Calu3 (cell line): Measurements from ENCODE around the gene LCA5L. TPM values are rescaled to one million over a fixed set of nuclear protein-coding genes. Genes with fewer than 3 reads are reported as not detected.

Experiments used
- BruUV-seq: library from RNA; stranded (reverse); fragments of 400-500 nt; replicated peaks from 2 replicates; lab custom pipeline; 2021; lab: Mats Ljungman, UMichigan
- CTCF ChIA-PET: fragments of 300-600 bp; sonication (Branson Sonifier 250); formaldehyde crosslinking; loops from one replicate; lab custom pipeline; 2022; ENCODE audit warnings: antibody characterized with exemption; lab: Charles Lee
- DNase-seq: peaks from one replicate; pipeline ENCODE4 v3.0.0; 2022
- H3K27ac Mint-ChIP-seq: one replicate; pipeline ENCODE4 v1.8.0; 2022; ENCODE audit warnings: mixed read lengths; ENCODE audit not compliant: unreplicated experiment
- H3K27me3 Mint-ChIP-seq: one replicate; pipeline ENCODE4 v1.8.0; 2022; ENCODE audit warnings: mixed read lengths; ENCODE audit not compliant: unreplicated experiment
- H3K36me3 Mint-ChIP-seq: one replicate; pipeline ENCODE4 v1.8.0; 2022; ENCODE audit warnings: mild to moderate bottlenecking, moderate library complexity, mixed read lengths; ENCODE audit not compliant: insufficient read depth, unreplicated experiment
- H3K4me1 Mint-ChIP-seq: one replicate; pipeline ENCODE4 v1.8.0; 2022; ENCODE audit warnings: mild to moderate bottlenecking, low read depth, mixed read lengths; ENCODE audit not compliant: unreplicated experiment
- H3K4me3 Mint-ChIP-seq: one replicate; pipeline ENCODE4 v1.8.0; 2022; ENCODE audit warnings: mild to moderate bottlenecking, low read depth, moderate library complexity, mixed read lengths; ENCODE audit not compliant: unreplicated experiment
- H3K9me3 Mint-ChIP-seq: one replicate; pipeline ENCODE4 v1.8.0; 2022; ENCODE audit warnings: low read depth, mixed read lengths; ENCODE audit not compliant: unreplicated experiment
- intact Hi-C: fragments of 100-400 bp; cut with micrococcal nuclease; formaldehyde crosslinking; loops from one replicate; pipeline ENCODE4 v1.10.0; 2022; ENCODE audit not compliant: unreplicated experiment
- total RNA-seq: library from RNA; stranded (reverse); gene quantifications from 2 replicates; pipeline ENCODE4 v1.2.3, GENCODE V29; 2022
- TF ChIP-seq, protein P1 (sequence below): fragments of 200-600 bp; IDR thresholded peaks from one replicate; pipeline ENCODE4 v1.8.0; 2022; ENCODE audit warnings: antibody characterized with exemption; ENCODE audit not compliant: unreplicated experiment

The LCA5L gene
- total RNA-seq, 1 experiment from 2014 or later: 1.7 TPM

GRCh38 chr21:39381009-39381408 lies 64.6 kb downstream of the LCA5L start:
- Mint-ChIP-seq H3K27ac (peak overlapping the region; percentile 46), H3K4me3 (peak overlapping the region; percentile 79), H3K4me1 (no peaks in the 10 kb centered on the region), H3K27me3 (no peaks in the 10 kb centered on the region), H3K36me3 (peaks cover 9% of the 10 kb centered on the region), H3K9me3 (no peaks in the 10 kb centered on the region)
- intact Hi-C loops: loop anchor here (10.0 kb wide), 1 partner anchor 66 kb away; the partner anchor contains the start of gene BRWD1
- CTCF ChIA-PET: no interaction called here
- TF ChIP-seq, protein P1, sequence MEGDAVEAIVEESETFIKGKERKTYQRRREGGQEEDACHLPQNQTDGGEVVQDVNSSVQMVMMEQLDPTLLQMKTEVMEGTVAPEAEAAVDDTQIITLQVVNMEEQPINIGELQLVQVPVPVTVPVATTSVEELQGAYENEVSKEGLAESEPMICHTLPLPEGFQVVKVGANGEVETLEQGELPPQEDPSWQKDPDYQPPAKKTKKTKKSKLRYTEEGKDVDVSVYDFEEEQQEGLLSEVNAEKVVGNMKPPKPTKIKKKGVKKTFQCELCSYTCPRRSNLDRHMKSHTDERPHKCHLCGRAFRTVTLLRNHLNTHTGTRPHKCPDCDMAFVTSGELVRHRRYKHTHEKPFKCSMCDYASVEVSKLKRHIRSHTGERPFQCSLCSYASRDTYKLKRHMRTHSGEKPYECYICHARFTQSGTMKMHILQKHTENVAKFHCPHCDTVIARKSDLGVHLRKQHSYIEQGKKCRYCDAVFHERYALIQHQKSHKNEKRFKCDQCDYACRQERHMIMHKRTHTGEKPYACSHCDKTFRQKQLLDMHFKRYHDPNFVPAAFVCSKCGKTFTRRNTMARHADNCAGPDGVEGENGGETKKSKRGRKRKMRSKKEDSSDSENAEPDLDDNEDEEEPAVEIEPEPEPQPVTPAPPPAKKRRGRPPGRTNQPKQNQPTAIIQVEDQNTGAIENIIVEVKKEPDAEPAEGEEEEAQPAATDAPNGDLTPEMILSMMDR: no peak
- BruUV-seq: no TSS peak
- DNase-seq: no peak

GRCh38 chr21:39379986-39380891 lies 65.3 kb downstream of the LCA5L start:
- intact Hi-C loops: loop anchor here (10.0 kb wide), 1 partner anchor 65 kb away; the partner anchor contains the start of gene BRWD1
- H3K9me3 Mint-ChIP-seq: no peaks in the 10 kb centered on the region
- H3K36me3 Mint-ChIP-seq: peaks cover 9% of the 10 kb centered on the region
- peak overlapping the region; percentile 46 for H3K27ac Mint-ChIP-seq
- H3K4me1 Mint-ChIP-seq: no peaks in the 10 kb centered on the region
- DNase-seq: peak; percentile 82
- TF ChIP-seq, protein P1: no peak
- H3K27me3 Mint-ChIP-seq: no peaks in the 10 kb centered on the region
- CTCF ChIA-PET: no interaction called here
- BruUV-seq: no TSS peak
- peak overlapping the region; percentile 79 for H3K4me3 Mint-ChIP-seq

DNA sequence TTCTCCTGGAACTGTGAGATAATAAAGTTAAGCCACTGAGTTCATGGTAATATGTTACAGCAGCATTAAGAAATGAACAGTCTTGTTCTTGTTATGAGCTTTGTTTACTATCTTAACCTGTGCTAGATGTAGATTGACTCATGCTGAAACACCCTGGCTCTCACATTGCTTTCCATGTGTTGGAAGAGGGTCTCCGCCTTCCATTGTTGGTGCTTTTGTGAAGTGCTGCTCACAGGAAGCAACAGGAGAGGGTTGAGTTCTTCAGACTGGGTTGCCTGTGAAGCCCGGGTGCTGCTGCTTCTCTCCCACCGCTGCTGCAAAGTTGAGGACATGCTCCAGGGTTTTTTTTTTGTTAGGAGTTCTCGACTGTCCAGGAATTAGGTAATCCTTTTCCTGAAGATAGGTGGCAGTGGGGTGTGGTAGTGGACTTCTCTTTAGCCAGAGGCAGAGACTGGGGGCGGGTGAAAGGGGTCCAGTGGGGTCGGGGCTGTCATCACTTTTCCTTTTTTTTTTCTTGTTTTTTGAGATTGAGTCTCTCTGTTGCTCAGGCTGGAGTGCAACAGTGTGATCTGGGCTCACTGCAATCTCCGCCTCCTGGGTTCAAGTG lies 68.0 kb downstream of the LCA5L start:
- H3K36me3 Mint-ChIP-seq: peaks cover 9% of the 10 kb centered on the region
- H3K4me3 Mint-ChIP-seq: no peak overlapping the region
- DNase-seq: no peak
- no TSS peak for BruUV-seq
- CTCF ChIA-PET: interaction anchor here (0.6 kb wide), 1 partner anchor 570 kb away, joined by 8 read pairs; no protein-coding TSS in a partner anchor
- no peak overlapping the region for H3K27ac Mint-ChIP-seq
- intact Hi-C loops: no loop called here
- no peaks in the 10 kb centered on the region for H3K27me3 Mint-ChIP-seq
- no peaks in the 10 kb centered on the region for H3K4me1 Mint-ChIP-seq
- TF ChIP-seq, protein P1: no peak
- no peaks in the 10 kb centered on the region for H3K9me3 Mint-ChIP-seq

DNA sequence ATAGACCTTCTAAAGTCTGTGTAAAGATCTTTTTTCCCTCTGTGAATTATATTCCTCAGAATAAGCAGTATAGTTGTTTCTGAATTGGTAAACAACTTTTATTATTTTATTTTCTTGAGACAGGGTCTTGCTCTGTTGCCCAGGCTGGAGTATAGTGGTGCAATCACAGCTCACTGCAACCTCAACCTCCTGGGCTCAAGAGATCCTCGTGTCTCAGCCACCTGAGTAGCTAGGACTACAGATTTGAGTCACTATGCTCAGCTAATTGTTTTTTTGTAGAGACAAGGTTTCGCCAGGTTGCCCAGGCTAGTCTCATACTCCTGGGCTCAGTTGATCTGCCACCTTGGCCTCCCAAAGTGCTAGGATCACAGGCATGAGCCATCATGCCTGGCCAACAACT lies 70.1 kb downstream of the LCA5L start:
- Mint-ChIP-seq H3K27ac (no peak overlapping the region), H3K4me1 (no peaks in the 10 kb centered on the region), H3K27me3 (no peaks in the 10 kb centered on the region), H3K9me3 (no peaks in the 10 kb centered on the region), H3K36me3 (peaks cover 6% of the 10 kb centered on the region), H3K4me3 (no peak overlapping the region)
- no peak for DNase-seq
- no TSS peak for BruUV-seq
- TF ChIP-seq, protein P1: no peak
- intact Hi-C loops: no loop called here
- CTCF ChIA-PET: interaction anchor here (0.9 kb wide), 1 partner anchor 27 kb away, joined by 5 read pairs; the partner anchor contains the start of gene HMGN1
